HL-60 (cell line): Measurements from ENCODE around the gene C1orf167.
A peak's percentile ranks its signal among the peaks of the same experiment; 100 is the strongest.

Source experiments
- DNase-seq, 2 experiments: peaks; one replicate each; pipeline ENCODE4 v3.0.0-alpha.2; 2010 to 2020; ENCODE audit warnings: low read depth in 1 of 2, low spot score in 1 of 2
- H3K27ac ChIP-seq: fragments of 250-450 bp; sonication (Bioruptor Pico); replicated peaks from 2 replicates; pipeline ENCODE4 v1.5.1; 2020; ENCODE audit warnings: mild to moderate bottlenecking, moderate library complexity
- H3K27me3 ChIP-seq: fragments of 250-450 bp; sonication (Bioruptor Pico); 2 replicates; pipeline ENCODE4 v1.5.1; 2021; ENCODE audit warnings: mild to moderate bottlenecking, moderate library complexity; ENCODE audit not compliant: insufficient read depth, poor library complexity, severe bottlenecking
- H3K4me3 ChIP-seq: replicated peaks from 2 replicates; pipeline ENCODE4 v1.5.1; 2011; ENCODE audit warnings: mild to moderate bottlenecking, control low read depth, low read length; ENCODE audit not compliant: insufficient read depth
- CTCF ChIP-seq: IDR thresholded peaks from one replicate; pipeline ENCODE4 v1.5.1; 2011; ENCODE audit warnings: low read length, control low read depth, inconsistent platforms; ENCODE audit not compliant: insufficient read depth
- GABPA ChIP-seq: IDR thresholded peaks from 2 replicates; pipeline ENCODE4 v1.6.1; 2012; ENCODE audit warnings: low read depth
- POLR2AphosphoS5 ChIP-seq: IDR thresholded peaks from 2 replicates; pipeline ENCODE4 v1.6.1; 2012; ENCODE audit warnings: low read depth
- REST ChIP-seq: IDR thresholded peaks from 2 replicates; pipeline ENCODE4 v1.6.1; 2012; ENCODE audit warnings: low read depth; ENCODE audit not compliant: insufficient replicate concordance
- SPI1 ChIP-seq: IDR thresholded peaks from 2 replicates; pipeline ENCODE4 v1.6.1; 2012; ENCODE audit warnings: low read depth, mild to moderate bottlenecking, borderline replicate concordance

Gene C1orf167

GRCh38 chr1:11813021-11813420 is 51.0 kb downstream of the C1orf167 start:
- Histone ChIP-seq H3K27me3 (no peaks in the 10 kb centered on the region), H3K27ac (no peak overlapping the region), H3K4me3 (no peak overlapping the region)
- no peak for TF ChIP-seq SPI1
- no peak for TF ChIP-seq REST
- no peak for TF ChIP-seq GABPA
- no peak for TF ChIP-seq CTCF
- no peak for TF ChIP-seq POLR2AphosphoS5
- peak in 1 of 2 experiments; percentile 14 for DNase-seq

- DNase-seq = no peak
- TF ChIP-seq REST (no peak), POLR2AphosphoS5 (no peak), CTCF (no peak), SPI1 (no peak), GABPA (no peak)
- Histone ChIP-seq H3K4me3 (no peak overlapping the region), H3K27ac (no peak overlapping the region), H3K27me3 (no peaks in the 10 kb centered on the region)
Observed at GRCh38 chr1:11817192-11817591, 55.2 kb downstream of the C1orf167 start.

GRCh38 chr1:11822091-11822490 is 60.1 kb downstream of the C1orf167 start:
- Histone ChIP-seq H3K27ac (no peak overlapping the region), H3K4me3 (no peak overlapping the region)

More at GRCh38 chr1:11822091-11822490, 60.1 kb downstream of the C1orf167 start:
- no peak for DNase-seq
- no peaks in the 10 kb centered on the region for H3K27me3 ChIP-seq
- TF ChIP-seq GABPA (no peak), CTCF (no peak), SPI1 (no peak), POLR2AphosphoS5 (no peak), REST (no peak)
